GM21786 (cell line): ENCODE results near the gene PFDN4.
A peak's percentile ranks its signal among the peaks of the same experiment; 100 is the strongest.

Experiments used
- ATAC-seq: cut with Tn5 transposase; IDR thresholded peaks from one replicate; pipeline ENCODE4 v1.9.1; 2021; ENCODE audit not compliant: unreplicated experiment

The PFDN4 gene

DNA sequence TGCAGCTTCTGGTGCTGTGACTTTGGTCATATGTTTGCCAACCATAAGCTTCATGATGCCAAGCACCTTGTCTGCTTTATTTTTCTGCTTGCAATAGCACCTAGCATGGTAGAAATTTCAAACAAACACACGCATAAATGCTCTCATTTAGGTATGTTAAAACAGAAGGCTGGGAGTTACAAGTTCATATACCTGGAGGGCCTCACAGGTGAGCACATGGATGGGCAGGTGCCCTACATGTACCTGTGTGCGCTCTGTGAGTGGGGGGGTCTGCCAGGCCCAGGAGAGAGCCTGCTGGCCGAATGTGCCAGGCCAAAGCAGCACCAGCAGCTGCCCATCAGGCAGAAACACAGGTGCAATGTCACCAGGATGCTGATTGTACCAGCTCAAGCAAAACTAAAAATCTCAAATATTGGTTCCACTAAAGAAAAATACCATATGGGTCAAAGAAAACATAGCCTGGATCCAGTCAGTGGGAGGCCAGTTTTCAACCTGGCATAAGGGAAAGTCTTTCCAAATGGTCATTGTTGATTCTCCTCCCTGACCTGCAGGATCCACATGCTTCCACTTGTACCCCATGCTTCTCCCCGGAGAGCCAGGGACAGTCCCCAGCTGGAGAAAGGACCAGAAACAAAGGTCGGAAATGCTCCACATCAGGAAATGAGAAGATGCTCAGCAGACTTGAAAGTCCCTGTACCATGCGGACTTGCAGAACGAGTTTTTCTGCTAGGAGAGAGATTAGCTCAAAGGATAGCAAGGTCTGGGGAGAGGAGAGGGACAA lies 7.2 kb upstream of the PFDN4 start:
- no peak for ATAC-seq

DNA sequence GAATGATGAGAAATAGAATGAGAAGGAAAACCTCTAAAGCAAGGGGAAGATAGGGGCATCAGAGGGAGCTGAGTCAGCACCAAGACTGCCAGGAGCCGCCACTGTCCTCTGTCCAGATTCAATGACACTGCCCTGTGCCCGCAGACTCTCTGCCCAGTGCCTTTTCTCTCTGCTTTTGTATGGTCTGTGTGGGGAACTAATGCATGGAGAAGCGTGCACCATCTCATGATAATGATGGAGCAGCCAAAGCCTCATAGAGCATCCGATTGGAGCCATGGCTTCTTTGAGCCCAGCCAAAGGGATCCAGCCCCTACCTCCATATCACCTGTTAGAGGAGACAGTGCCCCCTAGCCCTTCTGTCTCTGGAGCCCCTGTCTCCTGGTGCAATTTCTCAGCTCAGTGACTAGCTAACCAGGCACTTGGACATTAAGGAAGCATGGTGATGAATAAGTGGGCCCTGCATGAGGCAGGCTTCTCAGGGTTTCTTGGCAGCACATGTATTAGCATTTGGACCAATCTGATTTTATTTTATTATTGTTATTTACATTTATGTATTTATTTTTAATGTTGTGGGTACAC lies 6.5 kb upstream of the PFDN4 start:
- no peak for ATAC-seq

DNA sequence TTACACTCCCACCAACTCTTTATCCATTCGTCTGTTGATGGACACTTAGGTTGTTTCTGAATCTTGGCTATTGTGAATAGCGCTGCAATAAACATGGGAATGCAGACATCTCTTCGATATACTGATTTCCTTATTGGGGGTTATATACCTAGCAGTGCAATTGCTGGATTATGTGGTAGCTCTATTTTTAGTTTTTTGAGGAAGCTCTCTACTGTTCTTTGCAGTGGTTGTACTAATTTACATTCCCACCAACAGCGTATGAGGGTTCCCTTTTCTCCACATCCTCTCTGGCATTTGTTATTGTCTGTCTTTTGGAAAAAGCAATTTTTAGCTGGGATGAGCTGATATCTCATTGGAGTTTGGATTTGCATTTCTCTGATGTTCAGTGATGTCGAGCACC lies 4.6 kb upstream of the PFDN4 start:
- ATAC-seq, result no peak

DNA sequence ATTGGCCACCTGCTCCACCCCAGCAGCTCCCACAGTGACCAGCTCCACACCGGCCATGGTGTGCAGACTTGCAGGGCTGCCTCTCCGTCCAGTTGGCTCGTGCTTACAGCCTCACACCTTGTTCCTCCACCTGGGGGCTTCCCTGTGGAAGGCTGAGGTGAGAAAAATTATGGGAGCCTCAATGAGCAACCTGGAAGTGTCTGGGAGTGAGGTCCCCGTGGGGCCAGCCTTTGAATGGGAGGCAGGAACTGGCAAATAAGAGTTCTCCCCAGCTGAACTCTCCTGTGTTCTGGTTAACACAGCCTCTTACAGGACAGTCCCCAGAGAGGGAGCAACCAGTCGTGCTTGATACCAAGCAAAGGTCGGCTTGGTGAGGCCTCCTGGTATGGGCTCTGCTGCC lies 3.8 kb upstream of the PFDN4 start:
- no peak for ATAC-seq

DNA sequence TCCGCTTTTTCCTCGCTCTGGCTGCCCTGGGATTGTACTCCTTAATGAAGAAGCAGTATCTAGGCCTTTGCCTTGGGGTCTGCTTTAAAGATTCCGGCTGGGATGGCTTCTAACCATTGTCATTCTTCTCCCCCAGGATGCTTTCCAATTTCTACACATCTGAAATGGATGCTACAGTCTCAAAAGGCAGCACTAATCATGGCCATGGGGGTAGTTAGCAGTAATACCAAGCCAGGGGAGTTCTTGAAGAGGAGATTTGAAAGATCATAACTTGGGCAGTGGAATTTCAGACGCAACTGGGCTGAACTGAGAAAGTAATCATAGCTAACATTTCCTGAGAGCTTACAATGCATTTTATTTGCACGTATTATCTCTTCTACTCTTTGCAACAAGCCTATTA lies 3.4 kb upstream of the PFDN4 start:
- ATAC-seq, result no peak

DNA sequence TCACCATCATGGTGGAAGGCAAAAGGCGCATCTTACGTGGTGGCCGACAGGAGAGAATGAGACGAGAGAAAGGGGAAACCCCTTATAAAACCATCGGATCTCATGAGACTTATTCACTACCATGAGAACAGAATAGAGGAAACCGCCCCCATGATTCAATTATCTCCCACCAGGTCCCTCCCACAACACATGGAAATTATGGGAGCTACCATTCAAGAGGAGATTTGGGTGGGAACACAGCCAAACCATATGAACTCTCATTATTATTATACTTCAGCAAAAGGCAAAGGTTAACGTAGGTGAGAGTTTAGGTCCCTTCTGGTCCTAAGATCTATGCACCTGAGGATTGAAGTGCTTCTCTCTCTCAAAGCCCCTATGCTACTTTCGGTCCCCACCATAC lies 2.4 kb upstream of the PFDN4 start:
- no peak for ATAC-seq

DNA sequence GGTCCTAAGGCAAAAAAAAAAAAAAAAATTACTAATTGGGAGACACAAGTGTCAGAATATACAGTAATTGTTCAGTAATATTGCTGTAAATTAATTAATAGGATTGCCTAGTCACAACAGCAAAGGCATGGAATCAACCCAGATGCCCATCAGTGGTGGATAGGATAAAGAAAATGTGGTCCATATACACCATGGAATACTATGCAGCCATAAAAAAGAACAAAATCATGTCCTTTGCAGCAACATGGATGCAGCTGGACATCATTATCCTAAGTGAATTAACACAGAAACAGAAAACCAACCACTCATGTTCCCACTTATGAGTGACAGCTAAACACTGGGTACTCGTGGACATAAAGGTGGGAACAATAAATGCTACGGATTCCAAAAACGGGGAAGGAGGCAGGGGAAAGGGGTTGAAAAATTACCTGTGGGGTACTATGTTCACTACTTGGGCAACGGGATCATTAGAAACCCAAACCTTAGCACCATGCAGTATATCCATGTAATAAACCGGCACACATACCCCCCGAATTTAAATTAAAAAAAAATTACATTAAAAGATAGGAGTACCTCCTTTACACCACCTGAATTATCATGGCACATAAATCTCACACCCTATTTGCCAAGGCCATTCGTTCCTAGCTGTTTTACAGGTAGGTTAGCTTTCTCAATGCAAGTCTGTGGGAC lies 689 bp upstream of the PFDN4 start:
- no peak for ATAC-seq

DNA sequence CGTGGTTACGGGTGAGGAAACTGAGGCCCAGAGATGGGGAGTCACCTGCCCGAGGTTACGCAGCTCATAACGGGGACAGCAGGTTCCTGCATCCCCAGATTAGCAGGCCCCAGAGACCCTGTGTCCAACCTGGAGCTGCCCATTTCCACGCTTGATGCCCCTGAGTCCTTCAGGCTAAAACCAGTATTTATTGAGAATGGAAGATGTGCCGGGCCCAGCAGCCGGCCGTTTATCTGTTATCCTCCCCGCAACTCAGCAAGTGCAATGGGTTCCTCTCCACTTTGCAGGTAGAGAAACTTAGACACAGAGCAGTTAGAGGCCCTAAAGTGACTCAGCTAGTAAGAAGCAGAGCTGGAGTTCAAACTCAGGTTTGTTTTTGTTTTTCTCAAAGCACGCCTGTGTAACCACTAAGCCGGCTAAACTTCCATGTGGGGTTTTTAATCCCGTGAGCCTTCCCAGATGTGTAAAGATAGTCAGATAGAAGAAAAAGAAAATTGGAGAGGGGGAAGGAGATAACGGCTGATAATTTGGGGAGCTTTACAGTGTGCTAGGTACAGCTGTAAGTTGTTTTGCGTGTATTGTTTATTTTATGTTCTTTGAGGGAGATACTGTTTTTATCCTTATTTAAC lies 775 bp downstream of the PFDN4 start:
- ATAC-seq, result peak; percentile 3

DNA sequence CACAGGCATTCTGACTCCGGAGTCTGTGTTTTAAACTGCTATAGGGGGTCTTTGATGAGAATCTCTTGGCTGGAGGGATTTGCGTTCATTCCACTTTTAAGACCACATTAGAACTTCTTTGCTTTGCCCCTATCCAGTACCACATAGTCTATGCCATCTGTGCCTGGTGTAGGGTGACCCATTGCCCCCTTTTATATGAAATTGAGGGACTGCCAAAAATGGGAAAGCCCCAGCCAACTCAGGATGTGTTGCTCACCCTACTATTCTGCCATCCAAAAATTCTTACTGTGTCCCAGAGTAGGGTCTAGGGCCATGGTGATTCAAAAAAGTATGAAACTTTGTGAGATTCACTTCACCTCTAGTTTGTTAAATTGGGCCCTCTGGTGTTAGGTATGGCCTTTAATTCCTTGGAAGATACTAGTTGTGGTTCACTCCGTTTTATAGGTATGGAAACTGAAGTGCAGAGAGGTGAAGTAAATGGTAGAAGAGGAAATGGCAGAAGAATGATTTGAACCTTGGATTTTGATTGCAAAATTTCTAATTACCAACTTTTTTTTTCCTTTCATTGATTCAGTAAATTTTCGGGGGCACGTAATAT lies 1.4 kb downstream of the PFDN4 start:
- no peak for ATAC-seq

DNA sequence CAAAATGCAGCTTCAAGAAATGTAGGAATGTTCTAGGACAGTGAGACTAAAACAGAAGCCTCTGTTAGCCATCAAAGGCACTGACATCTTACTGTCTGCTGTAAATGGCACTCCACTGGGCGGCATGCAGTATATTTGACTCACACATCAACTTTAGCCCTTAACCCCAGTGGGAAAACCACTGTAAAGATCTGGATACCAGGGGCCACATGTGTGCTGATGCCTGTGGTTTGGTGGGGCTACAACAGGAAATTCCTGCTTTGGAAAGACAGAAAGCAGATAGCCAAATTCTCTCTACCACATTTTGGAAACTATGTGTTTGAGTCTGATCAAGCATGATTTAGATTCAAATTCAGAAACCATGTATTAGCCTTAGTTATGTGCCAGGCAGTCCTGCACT lies 4.3 kb downstream of the PFDN4 start:
- no peak for ATAC-seq

DNA sequence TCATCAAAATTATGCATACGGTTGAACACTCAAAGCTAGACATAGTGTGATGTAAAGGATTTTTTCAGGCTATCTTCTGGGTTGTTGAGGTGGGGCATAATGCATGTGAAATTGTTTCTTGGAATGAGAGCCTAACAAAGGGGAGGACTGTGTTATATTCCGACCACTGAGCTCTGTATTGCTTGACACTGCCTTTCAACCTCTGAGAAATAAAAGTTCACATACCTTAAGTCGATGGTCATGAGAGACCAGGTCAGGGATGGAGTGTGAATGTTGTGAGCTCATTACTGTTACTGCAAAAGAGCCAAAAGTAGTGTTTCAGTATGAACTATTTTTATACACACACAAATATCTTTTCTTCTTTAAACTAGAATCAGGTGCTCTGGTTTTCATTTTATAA lies 5.0 kb downstream of the PFDN4 start:
- no peak for ATAC-seq

DNA sequence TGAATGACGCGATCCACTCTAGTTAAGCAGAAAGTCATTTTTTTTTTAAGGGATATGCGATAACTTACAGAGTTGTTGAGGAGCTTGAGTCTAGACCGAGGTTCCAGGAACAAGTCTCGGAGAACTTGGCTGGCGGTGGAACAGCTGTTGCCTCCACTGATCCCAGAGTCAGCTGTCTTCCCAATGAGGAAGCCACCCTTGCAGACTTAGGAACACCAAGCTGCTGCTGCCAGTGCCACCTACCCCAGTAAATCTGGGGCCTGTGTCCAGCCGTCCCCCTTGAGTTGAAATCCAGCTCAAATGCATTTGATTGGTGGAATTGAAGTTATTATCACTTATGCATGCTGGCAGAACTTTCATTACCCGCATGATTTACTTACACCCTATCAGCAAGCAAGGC lies 6.7 kb downstream of the PFDN4 start:
- ATAC-seq, result no peak

DNA sequence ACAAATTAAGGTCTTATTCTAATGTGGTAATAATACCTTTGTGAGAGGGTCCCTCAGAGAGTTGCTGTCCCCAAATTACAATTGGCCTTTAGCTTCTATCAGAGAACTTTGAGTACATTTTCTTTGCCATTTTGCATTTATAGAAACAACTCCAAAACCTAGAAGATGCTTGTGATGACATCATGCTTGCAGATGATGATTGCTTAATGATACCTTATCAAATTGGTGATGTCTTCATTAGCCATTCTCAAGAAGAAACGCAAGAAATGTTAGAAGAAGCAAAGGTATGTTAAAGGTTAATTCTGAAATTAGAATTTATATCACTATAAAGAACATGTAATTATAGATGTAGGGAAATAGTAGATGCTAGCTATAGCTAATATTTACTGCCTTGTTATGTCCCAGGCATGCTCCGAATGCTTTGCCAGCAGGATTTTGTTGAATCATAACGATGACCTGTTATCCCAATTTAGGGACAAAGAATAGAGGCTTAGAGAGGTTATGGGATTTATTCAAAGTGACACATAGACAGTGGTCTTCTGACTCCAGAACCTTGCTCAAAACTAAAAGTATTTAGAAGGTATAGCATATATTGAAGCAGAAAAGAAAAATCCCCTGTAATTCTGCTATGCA lies 7.4 kb downstream of the PFDN4 start:
- no peak for ATAC-seq

DNA sequence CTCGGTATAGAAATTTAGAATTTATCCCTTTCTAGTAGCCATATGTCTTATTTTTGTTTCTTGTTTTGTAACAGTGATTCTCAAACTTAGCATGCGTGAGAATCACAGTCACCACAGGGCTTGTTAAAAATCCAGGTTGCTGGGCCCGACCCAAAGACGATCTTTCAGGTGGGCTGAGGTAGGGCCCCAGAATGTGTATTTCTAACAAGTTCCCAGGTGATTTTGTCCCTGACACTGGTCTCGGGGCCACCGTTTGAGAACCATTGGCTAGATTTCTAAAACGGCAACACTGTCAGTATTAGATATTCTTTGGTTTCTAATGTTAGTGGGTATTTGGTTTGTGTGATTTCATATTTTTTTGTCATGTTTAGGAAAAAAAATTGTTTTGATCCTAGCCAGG lies 9.9 kb downstream of the PFDN4 start:
- no peak for ATAC-seq

DNA sequence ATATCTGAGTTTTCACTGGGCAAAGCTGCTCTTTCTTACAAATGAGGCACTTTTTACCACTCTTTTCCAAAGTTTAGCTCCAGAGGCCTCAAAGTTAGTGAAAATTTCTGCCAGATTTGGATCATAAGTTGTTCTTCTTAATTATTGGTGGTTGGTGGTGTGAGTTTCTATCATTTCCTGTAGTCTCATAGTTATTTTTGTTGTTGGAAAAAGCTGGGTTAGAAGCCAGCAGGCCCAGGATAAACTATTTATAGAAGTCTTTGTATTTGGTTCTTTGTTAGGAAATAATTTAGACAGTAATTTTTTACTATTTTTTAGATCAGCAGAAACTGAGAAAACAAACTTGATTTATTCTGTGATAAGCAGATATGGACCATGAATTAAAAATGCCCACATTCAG lies 10.6 kb downstream of the PFDN4 start:
- no peak for ATAC-seq

DNA sequence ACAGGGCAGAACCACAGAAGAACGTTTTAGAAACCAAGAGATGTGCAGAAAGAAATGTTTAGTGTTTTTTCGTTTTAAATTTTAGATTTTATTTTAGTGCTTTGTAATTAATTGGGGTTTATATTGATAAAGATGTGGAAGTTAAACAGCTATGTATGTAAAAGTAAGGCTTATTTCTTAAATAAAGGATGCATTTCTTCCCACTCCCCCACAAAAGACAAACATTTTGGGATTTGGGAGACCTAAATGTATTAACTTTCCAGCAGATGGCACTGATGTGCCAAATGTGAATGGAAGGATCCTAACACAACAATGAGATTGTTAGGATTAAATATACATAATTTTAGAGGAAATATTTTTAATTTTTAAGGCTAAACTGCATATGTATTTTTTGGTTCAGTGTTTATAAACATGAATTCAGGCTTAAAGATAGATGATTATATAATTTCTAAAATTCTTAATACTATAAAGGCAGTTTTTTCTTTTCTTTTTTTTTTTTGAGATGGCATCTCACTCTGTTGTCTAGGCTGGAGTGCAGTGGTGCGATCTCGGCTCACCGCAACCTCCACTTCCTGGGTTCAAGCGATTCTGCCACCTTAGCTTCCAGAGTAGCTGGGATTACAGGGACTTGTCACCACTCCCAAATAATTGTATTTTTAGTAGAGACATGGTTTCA lies 12.0 kb downstream of the PFDN4 start:
- ATAC-seq, result no peak

DNA sequence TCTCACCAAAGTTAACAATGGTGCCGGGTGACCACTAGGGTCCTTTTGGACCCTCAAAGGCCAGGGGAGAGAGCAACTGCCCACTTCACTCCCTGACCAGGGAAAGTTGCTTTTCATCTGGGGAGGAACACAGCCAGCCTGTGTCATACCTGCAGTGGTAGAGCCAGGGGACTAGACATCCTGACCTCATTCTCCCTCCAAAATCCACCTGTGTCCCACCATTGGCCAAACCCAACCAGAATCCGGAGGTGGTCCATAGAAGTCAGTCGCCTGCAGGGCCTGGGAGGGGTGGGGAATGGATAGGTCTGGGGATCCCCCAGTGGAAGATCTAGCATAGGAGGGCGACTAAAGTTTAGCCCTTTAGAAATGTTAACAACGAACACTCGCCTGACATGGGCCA lies 12.8 kb downstream of the PFDN4 start:
- no peak for ATAC-seq

DNA sequence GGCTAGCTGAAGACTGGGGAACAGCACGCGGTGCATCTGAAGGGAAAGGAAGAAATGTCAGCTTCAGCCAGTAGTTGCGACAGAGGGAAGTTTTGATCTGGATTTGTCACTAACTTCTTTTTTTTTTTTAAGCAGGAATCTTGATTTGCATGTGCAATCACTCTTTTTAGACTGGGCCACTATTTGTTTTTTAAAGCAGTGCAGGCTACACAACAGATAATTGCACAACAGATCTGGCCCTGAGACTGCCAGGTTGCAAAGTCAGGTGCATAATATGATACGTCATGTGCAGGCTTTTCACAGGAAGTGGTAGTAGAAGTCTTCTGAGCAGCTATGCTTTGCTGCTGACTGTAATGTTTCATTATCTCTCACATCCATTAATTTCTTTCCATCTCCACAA lies 13.5 kb downstream of the PFDN4 start:
- ATAC-seq, result peak; percentile 59

DNA sequence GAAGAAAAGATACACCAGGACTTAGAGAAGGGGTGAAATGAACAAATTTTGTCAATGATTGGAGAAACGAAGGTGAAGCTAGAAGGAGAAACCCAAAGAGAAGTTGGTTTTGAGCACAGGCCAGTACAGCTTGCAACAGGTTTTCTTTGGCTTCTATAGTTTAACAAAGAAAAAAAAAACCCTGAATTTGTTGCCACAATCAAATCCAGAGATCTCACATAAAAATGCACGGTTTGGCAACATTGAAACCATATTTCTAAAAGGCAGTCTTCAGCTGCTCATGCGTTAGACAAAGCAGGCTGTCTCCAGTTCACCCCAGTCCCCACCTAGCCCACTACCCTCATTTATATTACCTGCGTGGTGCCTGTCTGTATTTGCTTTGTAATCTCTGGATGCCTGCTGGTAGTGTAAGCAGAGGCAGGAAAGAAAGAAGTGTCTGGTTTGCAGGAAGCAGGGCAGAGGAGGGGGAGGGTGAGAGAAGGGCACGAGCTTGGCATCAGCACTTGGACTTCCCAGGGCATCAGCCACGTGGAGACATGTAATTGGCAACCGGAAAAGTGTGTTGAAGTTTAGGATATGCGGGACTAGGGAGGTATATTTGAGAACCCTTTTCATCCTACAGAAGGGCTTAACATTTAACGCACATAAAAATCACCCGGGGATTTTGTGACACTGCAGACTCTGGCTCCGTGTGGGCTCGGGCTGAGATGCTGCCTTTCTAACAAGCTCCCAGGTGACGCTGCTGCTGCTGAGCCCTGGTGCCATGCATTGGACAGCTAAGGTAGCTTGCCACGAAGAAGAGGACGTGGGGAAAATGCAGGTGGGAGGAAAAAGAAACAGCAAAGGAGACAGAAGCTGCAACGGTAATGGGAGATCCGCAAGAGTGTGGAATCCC lies 14.4 kb downstream of the PFDN4 start:
- ATAC-seq, result no peak

DNA sequence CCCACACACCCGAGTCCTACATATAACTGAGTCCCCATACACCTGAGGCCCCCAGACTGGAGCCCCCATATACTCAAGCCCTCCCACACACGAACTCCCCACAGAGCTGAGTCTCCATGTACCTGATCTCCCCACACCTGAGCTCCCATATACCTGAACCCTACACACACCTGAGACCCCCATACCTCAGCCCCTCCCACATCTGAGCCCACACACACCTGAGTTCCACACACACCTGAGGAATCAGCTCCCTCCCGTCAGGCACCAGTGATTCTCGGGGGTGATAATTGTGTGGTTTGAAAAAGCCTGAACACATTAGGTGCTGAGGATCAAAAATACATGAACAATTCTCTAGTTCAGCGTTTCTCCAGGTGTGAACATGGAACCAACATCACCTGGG lies 15.4 kb downstream of the PFDN4 start:
- no peak for ATAC-seq
